ENCODE measurements around the gene SPRED3. TPM values are rescaled to one million over a fixed set of nuclear protein-coding genes. Genes with fewer than 3 reads are reported as not detected.

Gene SPRED3
- total RNA-seq, 1 donor from 2014 or later = 0.71 TPM

GRCh38 chr19:38445362-38445761 is 56.9 kb downstream of the SPRED3 start:
- intact Hi-C loops (cut with micrococcal nuclease) = no loop called here
- no peak overlapping the region for H3K4me3 ChIP-seq
- H3K36me3 ChIP-seq = no peaks in the 10 kb centered on the region
- H3K27me3 ChIP-seq (ENCODE audit: low read depth) = peaks cover 41% of the 10 kb centered on the region
- H3K9me3 ChIP-seq (replicated peaks) = no peaks in the 10 kb centered on the region
- H3K27ac ChIP-seq (replicated peaks) = no peak overlapping the region
- DNase-seq = no peak
- TF ChIP-seq, protein P1, sequence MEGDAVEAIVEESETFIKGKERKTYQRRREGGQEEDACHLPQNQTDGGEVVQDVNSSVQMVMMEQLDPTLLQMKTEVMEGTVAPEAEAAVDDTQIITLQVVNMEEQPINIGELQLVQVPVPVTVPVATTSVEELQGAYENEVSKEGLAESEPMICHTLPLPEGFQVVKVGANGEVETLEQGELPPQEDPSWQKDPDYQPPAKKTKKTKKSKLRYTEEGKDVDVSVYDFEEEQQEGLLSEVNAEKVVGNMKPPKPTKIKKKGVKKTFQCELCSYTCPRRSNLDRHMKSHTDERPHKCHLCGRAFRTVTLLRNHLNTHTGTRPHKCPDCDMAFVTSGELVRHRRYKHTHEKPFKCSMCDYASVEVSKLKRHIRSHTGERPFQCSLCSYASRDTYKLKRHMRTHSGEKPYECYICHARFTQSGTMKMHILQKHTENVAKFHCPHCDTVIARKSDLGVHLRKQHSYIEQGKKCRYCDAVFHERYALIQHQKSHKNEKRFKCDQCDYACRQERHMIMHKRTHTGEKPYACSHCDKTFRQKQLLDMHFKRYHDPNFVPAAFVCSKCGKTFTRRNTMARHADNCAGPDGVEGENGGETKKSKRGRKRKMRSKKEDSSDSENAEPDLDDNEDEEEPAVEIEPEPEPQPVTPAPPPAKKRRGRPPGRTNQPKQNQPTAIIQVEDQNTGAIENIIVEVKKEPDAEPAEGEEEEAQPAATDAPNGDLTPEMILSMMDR (IDR thresholded peaks at IDR 0.05; ENCODE audit: borderline replicate concordance) = no peak
- no peaks in the 10 kb centered on the region for H3K4me1 ChIP-seq

- no peaks in the 10 kb centered on the region for H3K4me1 ChIP-seq
- H3K4me3 ChIP-seq = no peak overlapping the region
- no peaks in the 10 kb centered on the region for H3K36me3 ChIP-seq
- intact Hi-C loops (cut with micrococcal nuclease) = no loop called here
- DNase-seq = no peak
- H3K9me3 ChIP-seq (replicated peaks) = no peaks in the 10 kb centered on the region
- no peak overlapping the region for H3K27ac ChIP-seq (replicated peaks)
- TF ChIP-seq, protein P1 (IDR thresholded peaks at IDR 0.05; ENCODE audit: borderline replicate concordance) = no peak
- H3K27me3 ChIP-seq (ENCODE audit: low read depth) = peaks cover 24% of the 10 kb centered on the region
Measured at GRCh38 chr19:38448225-38448624, 59.7 kb downstream of the SPRED3 start.

Other genes starting within 250 kb of the SPRED3 start
- 0.49 TPM for gene DPF1, start 164.5 kb upstream of the SPRED3 start, total RNA-seq
- gene PPP1R14A, start 132.3 kb upstream of the SPRED3 start, total RNA-seq = 33.3 TPM
- gene SPINT2, start 124.1 kb upstream of the SPRED3 start, total RNA-seq = 6.8 TPM
- 1.6 TPM for gene C19orf33, start 84.4 kb upstream of the SPRED3 start, total RNA-seq
- 33.0 TPM for gene YIF1B, start 72.8 kb upstream of the SPRED3 start, total RNA-seq
- gene KCNK6, start 68.9 kb upstream of the SPRED3 start, total RNA-seq = 4.2 TPM
- 1.4 TPM for gene CATSPERG, start 52.9 kb upstream of the SPRED3 start, total RNA-seq
- 349 TPM for gene PSMD8, start 14.1 kb upstream of the SPRED3 start, total RNA-seq
- gene GGN, start 663 bp upstream of the SPRED3 start, total RNA-seq = not detected
- 11.5 TPM for gene FAM98C, start 14.4 kb downstream of the SPRED3 start, total RNA-seq
- gene RASGRP4, start 37.5 kb downstream of the SPRED3 start, total RNA-seq = 1.5 TPM
- 0.74 TPM for gene RYR1, start 45.0 kb downstream of the SPRED3 start, total RNA-seq
- 1.6 TPM for gene MAP4K1, start 229.3 kb downstream of the SPRED3 start, total RNA-seq
- gene EIF3K, start 230.5 kb downstream of the SPRED3 start, total RNA-seq = 598 TPM

Measured in left ventricle myocardium inferior (tissue), 1 donor.